ENCODE results near the gene THOC3. TPM values are rescaled to one million over a fixed set of nuclear protein-coding genes. Genes with fewer than 3 reads are reported as not detected.
"Not testable (repeated sequence)": the region's sequence is repeated elsewhere in the genome, so short reads cannot be mapped to it uniquely, and the experiment has no call there.

Gene THOC3
- total RNA-seq = 56.9 and 60.3 TPM in 2 replicates

- peak; percentile 9 for DNase-seq (ENCODE audit: extremely low read depth, low read depth, low spot score)
Measured at GRCh38 chr5:175967471-175968372, at the start of gene THOC3. THOC3 (minus strand) TSS chr5:175968315; CDS start chr5:175968208, 107 bp downstream.

DNA sequence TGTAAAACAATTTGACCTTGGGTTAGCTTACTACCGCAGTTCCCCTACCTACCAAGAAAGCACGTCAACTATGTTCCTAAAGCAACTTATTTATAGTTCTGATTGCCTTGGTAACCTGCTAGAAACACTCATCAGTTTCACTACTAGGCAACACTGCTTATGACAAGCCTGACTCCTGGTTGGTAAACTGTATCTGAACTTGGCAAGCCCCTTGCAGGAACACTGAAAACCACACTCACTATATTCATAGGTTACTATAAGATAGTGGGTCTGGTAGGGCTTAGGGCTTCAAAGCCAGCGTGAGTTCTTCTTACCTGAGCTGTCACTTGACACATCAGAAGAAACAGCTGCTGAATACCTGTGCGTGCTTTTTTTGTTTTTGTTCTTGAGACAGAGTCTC lies 49.2 kb upstream of the THOC3 start:
- not testable (repeated sequence) for DNase-seq (ENCODE audit: extremely low read depth, low read depth, low spot score)

- DNase-seq (ENCODE audit: extremely low read depth, low read depth, low spot score) = not testable (repeated sequence)
Measured at GRCh38 chr5:176014360-176014759, 46.2 kb upstream of the THOC3 start.

- DNase-seq (ENCODE audit: extremely low read depth, low read depth, low spot score) = not testable (repeated sequence)
Measured at GRCh38 chr5:176011088-176011487, 43.0 kb upstream of the THOC3 start.

DNA sequence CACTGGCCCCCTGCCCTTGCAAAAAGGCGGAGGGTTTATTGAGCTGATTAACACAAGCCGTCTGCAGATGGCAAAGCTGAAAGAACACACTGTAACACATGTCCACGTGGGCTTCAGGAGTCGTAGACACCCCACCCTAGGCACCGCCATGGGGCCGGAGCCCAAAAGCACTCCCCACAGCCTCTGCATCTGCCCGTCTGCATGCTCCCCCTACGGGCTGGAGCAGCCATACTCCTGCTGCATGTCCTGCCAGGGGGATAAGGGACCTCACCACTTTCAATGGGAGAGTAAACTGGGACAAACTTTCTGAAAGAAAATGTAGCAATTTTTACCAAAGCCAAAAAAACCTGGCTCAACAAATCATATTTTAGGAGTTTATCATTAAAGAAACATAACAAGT lies 42.1 kb upstream of the THOC3 start:
- not testable (repeated sequence) for DNase-seq (ENCODE audit: extremely low read depth, low read depth, low spot score)

DNA sequence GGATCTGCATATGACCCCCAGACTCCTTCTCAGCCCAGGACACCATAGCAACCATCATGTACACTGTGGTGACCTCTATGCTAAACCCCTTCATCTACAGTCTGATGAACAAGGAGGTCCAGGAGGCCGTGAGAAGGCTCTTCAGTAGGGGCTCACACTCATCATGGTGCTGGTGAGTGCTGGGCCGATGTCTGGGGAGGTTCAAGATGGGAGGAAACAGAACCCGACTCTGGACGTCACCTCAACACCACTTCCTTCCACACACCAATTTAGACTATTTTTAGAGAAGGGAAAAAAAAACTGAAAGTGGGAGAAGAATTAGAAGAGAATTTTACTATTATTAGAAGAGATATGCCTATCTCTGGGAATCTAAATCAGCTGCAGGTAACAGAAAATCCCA lies 39.1 kb upstream of the THOC3 start:
- DNase-seq (ENCODE audit: extremely low read depth, low read depth, low spot score) = not testable (repeated sequence)

DNA sequence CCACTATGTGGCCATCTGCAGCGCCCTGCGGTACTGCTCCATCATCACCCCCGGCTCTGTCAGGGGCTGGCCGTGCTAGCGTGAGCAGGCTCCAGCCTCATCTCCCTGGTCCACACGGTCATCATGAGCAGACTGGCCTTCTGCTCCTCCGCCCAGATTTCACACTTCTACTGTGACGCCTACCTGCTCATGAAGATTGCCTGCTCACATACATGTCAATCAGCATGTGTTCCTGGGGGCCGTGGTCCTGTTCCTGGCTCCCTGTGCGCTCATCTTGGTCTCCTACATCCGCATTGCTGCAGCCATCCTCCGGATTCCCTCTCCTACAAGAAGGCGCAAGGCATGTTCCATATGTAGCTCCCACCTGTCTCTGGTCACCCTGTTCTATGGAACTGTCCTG lies 38.7 kb upstream of the THOC3 start:
- not testable (repeated sequence) for DNase-seq (ENCODE audit: extremely low read depth, low read depth, low spot score)

GRCh38 chr5:175997979-175998378 lies 29.9 kb upstream of the THOC3 start:
- not testable (repeated sequence) for DNase-seq (ENCODE audit: extremely low read depth, low read depth, low spot score)

DNA sequence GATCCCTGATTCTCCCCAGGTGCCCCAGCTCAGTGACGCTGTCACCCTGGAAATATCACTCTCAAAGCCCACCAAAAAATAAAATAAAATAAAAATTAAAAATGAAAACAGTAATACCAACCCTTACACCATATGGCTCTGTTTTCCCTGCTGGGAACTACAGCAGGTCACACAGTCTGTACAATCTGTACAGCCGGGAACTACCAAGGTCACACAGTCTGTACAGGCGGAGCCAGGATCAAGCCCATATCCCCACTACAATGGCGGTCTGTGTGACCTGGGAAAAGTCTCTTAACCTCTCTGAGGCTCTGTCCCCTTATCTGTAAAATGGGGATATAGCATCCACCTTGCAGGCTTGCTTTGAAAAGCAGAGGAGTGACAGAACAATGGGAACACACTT lies 29.4 kb upstream of the THOC3 start:
- DNase-seq (ENCODE audit: extremely low read depth, low read depth, low spot score) = not testable (repeated sequence)

- not testable (repeated sequence) for DNase-seq (ENCODE audit: extremely low read depth, low read depth, low spot score)
Measured at GRCh38 chr5:175996791-175997190, 28.7 kb upstream of the THOC3 start.

DNA sequence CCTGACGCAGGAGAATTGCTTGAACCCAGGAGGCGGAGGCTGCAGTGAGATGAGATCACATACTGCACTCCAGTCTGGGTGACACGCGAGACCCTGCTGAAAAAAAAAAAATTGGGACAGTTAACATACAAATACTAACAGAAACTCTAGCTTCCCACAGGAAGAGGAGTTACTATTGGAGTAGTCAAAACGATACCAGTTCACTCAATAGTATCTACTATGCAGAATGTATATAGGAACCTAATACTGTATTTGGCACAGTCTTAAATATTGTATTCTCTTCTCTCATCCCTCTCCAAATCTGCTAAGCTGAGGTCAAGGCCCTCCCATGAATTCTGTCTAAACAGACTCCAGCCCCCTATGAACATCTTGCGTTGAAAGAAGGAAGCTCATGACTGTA lies 27.4 kb upstream of the THOC3 start:
- not testable (repeated sequence) for DNase-seq (ENCODE audit: extremely low read depth, low read depth, low spot score)

DNA sequence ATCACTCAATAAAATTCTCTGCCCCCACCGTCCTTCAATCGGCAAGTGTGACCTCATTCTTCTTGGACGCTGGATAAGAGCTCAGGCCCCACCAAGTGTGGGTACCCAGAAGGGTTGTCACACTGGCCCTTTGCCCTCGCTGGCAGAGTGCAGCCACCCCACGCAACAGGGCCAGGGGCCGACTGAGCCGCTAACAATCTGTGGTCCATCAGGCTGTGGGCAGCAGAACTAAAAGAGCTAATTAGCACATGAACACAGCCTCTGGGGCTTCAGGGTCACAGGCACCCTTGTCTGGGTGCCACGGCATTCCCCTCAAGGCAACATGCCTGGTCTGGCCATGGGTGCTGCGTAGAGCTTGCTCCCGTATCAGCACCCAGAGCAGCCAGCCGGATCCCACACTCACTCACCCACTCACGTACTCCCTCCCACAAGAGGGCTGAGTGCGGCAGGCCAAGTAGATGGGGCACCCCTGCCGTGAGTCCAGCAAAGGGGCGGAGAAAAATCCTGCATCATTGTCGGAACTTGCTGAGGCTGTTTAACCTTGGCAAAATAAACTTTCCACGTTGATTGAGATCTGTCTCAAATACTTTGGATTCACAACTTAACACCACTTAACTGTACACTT lies 11.4 kb upstream of the THOC3 start:
- DNase-seq (ENCODE audit: extremely low read depth, low read depth, low spot score) = not testable (repeated sequence)

- DNase-seq (ENCODE audit: extremely low read depth, low read depth, low spot score) = not testable (repeated sequence)
Measured at GRCh38 chr5:175968381-175968780, 266 bp upstream of the THOC3 start.

- DNase-seq (ENCODE audit: extremely low read depth, low read depth, low spot score) = not testable (repeated sequence)
Measured at GRCh38 chr5:175962329-175962728, 5.8 kb downstream of the THOC3 start.

- not testable (repeated sequence) for DNase-seq (ENCODE audit: extremely low read depth, low read depth, low spot score)
Measured at GRCh38 chr5:175960228-175960627, 7.9 kb downstream of the THOC3 start.

DNA sequence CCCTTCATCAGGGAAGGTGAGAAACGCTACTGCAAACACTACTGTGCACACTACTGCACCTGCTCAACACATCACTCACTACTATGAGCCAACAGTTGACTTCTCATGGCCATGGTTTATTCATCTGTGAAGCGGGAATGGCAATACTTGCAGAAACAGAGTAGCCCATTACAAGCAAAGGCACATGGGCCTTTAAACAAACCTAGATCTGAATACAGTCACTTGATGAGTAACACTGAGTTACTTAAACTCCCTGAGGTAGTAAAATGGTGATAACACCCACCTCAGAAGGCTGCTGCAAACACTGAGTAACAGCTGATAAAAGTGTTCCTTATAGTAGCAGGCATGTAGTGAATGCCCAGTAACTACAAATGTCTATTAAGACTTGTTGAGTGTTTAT lies 9.6 kb downstream of the THOC3 start:
- not testable (repeated sequence) for DNase-seq (ENCODE audit: extremely low read depth, low read depth, low spot score)

DNA sequence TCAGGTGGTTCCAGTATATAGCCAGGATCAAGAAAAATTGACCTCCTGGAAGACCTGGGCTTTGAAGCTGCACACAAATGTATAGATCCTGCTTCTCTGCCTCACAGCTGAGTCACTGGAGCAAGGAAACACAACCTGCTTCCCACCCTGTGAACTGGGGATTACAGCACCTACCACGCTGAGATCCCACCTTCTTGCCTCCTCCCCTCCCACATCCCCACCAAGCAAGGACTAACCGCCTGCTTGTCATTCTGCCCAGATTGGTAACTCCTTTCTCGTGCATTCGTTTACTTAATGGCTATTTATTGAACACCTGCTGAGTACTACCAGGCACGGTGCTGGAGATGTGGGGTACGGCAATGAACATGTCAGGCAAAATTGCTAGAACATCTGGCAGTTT lies 14.0 kb downstream of the THOC3 start:
- not testable (repeated sequence) for DNase-seq (ENCODE audit: extremely low read depth, low read depth, low spot score)

- not testable (repeated sequence) for DNase-seq (ENCODE audit: extremely low read depth, low read depth, low spot score)
Measured at GRCh38 chr5:175952810-175953209, 15.3 kb downstream of the THOC3 start.

DNA sequence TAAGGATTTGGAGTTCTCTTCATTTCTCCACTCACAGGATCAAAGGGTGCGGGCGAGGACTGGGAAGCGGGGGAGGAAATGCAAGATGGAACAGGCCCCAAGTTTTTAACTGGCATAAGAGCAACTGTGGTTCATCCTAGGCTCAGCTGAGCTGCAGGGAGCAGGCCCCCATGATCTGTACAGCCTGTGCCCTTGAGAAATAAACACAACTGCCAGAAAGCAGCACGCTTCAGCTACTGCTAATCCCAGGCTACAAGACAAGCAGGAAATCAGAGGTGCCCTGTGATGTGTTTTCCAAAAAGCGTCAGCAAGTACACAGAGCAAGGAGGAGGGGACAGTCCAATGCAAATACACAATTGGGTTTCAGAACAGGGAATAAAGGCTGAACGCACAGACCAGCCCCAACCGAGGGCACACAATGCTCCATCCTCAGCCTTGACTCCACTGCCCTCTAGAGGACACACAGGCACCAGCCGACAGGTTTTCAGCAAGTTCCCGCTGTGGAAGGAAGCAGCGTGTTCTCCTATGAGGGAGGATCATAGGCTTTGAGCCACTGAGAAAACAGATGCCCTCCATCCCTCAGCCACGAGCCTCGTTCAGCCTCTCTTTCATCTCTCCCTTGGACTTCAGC lies 16.7 kb downstream of the THOC3 start:
- DNase-seq (ENCODE audit: extremely low read depth, low read depth, low spot score) = not testable (repeated sequence)

DNA sequence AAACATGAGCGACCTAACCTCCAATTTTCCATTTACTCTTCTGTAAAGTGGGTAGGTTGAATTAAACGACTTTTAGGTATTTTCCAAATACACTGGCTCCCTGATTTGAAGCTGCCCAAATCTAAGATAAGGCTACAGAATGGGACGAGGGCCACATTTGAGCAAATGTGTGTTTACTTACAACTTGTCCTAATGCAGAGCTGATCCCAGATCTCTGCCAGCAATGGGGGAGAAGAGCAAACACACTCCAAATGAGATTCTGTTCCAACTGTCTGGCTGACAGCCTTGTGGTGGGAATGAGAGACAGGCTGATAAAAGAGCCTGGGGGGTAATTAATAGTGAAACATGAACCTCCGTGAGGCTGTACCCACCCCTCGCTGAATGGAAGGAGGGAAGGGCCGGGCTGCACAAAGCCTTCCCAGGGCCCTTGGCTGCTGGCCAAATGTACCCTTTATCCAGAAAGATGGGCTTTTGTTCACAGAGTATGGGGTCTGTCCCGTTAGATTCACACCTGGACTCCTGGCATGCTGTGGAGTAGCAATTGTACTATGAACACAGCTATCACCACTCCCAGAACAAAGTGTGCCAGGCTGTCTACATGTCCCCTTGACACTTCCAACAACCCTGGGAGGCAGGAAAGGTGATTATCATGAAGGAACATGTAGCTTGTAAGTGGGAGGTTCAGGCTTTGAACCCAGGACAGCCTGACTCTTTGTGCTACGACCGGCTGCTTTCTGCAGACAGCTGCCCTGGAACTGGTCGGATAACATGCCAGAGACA lies 19.6 kb downstream of the THOC3 start:
- DNase-seq (ENCODE audit: extremely low read depth, low read depth, low spot score) = not testable (repeated sequence)
